Measurements from ENCODE around the gene SLC39A11. TPM values are rescaled to one million over a fixed set of nuclear protein-coding genes. Genes with fewer than 3 reads are reported as not detected.

Gene SLC39A11
- total and polyA plus RNA-seq, 3 donors from 2014 or later, result 11.4 to 18.6 (median 18.0) TPM

DNA sequence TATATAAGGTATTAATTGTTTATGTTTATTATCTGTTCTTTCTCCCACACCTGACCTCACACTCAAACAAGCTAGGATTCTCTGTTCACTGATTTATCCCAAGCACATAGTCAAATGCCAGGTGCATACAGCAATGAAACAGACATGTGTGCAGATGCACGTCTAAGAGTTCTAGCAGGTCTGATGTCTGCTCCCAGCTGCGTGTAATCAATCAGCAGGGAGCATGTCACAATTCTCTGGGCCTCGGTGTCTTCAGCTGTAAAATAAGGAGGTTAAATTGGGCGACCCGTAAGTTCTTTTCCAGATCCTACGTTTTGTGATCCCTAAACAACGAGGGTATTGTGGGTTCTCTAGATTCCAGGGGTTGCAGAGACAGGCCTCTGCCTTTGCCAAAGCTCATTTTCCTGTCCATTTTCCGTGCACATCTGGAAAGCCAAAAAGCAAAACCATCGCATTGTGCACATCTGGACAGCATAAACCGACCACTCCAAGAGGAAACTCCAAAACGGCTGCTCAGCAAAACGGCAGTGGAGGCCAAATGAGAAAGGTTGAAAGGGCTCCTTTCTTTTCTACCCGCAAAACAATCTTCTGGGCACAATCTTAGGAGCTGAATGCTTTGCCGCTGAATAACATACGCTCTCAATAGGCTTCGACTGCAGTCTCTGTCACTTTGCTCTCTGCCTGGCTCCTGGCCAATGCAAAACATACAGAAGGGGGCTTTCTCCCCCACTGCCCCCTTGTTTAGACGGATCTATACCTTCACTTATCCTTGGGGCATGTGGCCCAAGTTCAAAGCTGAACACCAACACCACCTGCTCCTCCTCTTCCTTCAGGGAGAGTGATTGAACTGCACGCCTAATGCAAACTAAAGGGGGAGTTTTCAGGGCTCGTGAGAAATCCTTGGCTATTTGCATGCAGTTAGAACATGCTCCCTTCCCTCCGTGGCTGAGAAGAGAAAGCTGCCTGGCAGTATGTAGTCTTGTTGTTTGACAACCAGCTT, 426.3 kb downstream of the SLC39A11 start:
- H3K27me3 ChIP-seq, result no peaks in the 10 kb centered on the region
- H3K4me3 ChIP-seq, result no peak overlapping the region
- 56 to 64% methylated on average over 20 of the region's 20 CpGs for WGBS, 2 donors
- no peak for TF ChIP-seq POLR2A (IDR thresholded peaks at IDR 0.05)
- TF ChIP-seq, protein P1, sequence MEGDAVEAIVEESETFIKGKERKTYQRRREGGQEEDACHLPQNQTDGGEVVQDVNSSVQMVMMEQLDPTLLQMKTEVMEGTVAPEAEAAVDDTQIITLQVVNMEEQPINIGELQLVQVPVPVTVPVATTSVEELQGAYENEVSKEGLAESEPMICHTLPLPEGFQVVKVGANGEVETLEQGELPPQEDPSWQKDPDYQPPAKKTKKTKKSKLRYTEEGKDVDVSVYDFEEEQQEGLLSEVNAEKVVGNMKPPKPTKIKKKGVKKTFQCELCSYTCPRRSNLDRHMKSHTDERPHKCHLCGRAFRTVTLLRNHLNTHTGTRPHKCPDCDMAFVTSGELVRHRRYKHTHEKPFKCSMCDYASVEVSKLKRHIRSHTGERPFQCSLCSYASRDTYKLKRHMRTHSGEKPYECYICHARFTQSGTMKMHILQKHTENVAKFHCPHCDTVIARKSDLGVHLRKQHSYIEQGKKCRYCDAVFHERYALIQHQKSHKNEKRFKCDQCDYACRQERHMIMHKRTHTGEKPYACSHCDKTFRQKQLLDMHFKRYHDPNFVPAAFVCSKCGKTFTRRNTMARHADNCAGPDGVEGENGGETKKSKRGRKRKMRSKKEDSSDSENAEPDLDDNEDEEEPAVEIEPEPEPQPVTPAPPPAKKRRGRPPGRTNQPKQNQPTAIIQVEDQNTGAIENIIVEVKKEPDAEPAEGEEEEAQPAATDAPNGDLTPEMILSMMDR (IDR thresholded peaks at IDR 0.05), result no peak
- H3K9me3 ChIP-seq, result no peaks in the 10 kb centered on the region
- no peak overlapping the region for H3K27ac ChIP-seq
- no peaks in the 10 kb centered on the region for H3K36me3 ChIP-seq (ENCODE audit: low read depth, missing control alignments)
- no peak for DNase-seq
- peaks cover 12% of the 10 kb centered on the region for H3K4me1 ChIP-seq
- intact Hi-C loops (cut with DNase I; ENCODE audit: low total_unique reads), result no loop called here

DNA sequence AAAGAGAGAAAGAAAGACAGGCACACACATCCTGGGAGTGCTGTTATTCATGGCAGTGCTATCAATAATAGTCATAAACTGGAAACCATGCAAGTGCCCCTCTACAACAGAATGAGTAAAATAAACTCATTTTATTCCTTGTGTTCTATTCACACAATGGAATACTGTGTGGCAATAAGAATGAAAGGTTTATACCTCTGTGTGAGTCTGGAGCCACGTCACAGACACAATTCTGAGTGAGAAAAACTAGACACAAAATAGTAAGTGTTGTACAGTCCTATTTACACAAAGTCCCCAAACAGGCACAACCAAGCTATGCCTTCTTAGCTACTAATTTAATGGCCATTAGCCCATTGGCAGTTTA, 429.7 kb downstream of the SLC39A11 start:
- Histone ChIP-seq H3K36me3 (ENCODE audit: low read depth, missing control alignments) (no peaks in the 10 kb centered on the region), H3K4me1 (peaks cover 16% of the 10 kb centered on the region), H3K27me3 (no peaks in the 10 kb centered on the region), H3K9me3 (no peaks in the 10 kb centered on the region), H3K4me3 (no peak overlapping the region), H3K27ac (no peak overlapping the region)
- intact Hi-C loops (cut with DNase I; ENCODE audit: low total_unique reads), result no loop called here
- no peak for TF ChIP-seq POLR2A (IDR thresholded peaks at IDR 0.05)
- TF ChIP-seq, protein P1 (IDR thresholded peaks at IDR 0.05), result no peak
- DNase-seq, result no peak
- 78 to 81% methylated on average over 1 of the region's 1 CpG for WGBS, 2 donors

DNA sequence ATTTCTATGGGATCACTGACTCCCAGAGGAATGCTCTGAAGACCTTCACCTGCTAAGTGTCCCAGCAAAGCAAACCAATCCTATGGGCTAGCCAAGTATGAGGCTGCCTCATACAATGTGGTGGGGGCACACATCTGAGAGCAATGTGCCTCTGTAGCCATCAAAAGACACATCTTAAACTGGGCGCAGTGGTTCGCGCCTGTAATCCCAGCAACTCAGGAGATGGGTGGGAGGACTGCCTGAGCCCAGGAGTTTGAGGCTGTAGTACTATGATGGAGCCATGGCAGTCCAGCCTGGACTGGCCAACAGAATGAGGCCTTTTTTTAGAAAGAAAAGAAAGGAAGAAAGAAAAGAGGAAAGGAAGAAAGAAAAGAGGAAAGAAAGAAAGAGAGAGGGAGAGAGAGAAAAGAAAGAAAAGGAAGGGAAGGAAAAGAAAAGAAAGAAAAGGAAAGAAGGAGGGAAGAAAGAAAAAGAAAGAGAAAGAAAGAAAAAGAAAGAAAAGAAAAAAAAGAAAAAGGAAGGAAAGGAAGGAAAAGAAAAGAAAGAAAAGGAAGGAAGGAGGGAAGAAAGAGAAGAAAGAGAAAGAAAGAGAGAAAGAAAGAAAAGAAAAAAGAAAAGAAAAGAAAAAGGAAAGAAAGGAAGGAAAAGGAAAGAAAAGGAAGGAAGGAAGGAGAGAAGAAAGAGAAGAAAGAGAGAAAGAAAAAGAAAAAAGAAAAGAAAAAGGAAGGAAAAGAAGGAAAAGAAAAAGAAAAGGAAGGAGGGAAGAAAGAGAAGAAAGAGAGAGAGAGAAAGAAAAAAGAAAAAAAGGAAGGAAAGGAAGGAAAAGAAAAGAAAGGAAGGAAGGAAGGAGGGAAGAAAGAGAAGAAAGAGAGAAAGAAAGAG, 430.3 kb downstream of the SLC39A11 start:
- Histone ChIP-seq H3K4me1 (peaks cover 16% of the 10 kb centered on the region), H3K4me3 (no peak overlapping the region), H3K27me3 (no peaks in the 10 kb centered on the region), H3K36me3 (ENCODE audit: low read depth, missing control alignments) (no peaks in the 10 kb centered on the region), H3K9me3 (no peaks in the 10 kb centered on the region), H3K27ac (no peak overlapping the region)
- DNase-seq, result no peak
- WGBS, 2 donors, result 95 to 98% methylated on average over 3 of the region's 3 CpGs
- intact Hi-C loops (cut with DNase I; ENCODE audit: low total_unique reads), result no loop called here
- no peak for TF ChIP-seq POLR2A (IDR thresholded peaks at IDR 0.05)
- TF ChIP-seq, protein P1 (IDR thresholded peaks at IDR 0.05), result no peak

DNA sequence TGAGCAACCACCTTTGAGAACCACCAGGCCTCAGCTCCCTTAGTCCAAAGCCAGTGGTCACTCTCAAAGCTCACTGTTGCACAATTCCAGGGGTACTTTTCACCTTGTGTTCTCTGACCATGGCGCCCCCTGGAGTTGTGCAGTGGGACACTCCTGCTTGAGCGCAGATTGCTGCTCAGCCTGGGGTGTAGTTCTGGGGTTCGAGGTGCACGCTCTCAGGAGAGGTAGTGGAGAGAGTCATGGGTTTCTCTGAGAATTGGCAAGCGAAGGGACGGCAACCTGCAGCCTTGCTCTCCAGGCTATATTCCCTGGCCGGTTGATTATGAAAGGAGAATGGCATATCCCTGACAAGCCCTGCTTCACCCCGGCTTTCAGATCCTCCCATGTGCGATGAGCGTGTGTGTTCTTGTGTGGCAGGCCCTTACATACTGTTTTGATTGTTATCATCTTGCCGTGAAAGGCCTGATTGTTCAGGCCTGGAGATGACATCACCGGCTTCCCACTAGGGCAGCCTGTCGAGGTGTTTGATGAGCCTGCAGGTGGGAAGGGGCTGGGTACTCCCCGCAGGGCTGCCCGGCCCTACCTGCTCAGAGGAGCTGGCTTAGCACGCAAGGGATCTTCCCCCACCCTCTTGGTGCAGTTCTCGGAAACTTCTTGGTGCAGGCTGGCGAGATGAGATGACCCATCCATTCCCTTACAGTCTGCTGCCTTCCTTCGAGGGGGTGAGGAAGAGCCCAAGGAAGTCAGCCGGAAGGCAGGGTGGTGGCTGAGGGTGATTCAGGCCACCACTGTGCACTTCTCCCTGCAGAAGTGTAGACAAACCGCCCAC, 431.2 kb downstream of the SLC39A11 start:
- TF ChIP-seq, protein P1 (IDR thresholded peaks at IDR 0.05), result no peak
- WGBS, 2 donors, result 81 to 86% methylated on average over 8 to 21 of the region's 21 CpGs
- H3K4me1 ChIP-seq, result peaks cover 14% of the 10 kb centered on the region

More for the DNA sequence above, 431.2 kb downstream of the SLC39A11 start:
- no peaks in the 10 kb centered on the region for H3K36me3 ChIP-seq (ENCODE audit: low read depth, missing control alignments)
- peak; percentile 47 for DNase-seq
- no peaks in the 10 kb centered on the region for H3K27me3 ChIP-seq
- no peaks in the 10 kb centered on the region for H3K9me3 ChIP-seq
- intact Hi-C loops (cut with DNase I; ENCODE audit: low total_unique reads), result no loop called here
- no peak overlapping the region for H3K27ac ChIP-seq
- no peak overlapping the region for H3K4me3 ChIP-seq

Data from testis (tissue), 3 donors.